ENCODE results near the gene C4orf33.

Gene C4orf33

DNA sequence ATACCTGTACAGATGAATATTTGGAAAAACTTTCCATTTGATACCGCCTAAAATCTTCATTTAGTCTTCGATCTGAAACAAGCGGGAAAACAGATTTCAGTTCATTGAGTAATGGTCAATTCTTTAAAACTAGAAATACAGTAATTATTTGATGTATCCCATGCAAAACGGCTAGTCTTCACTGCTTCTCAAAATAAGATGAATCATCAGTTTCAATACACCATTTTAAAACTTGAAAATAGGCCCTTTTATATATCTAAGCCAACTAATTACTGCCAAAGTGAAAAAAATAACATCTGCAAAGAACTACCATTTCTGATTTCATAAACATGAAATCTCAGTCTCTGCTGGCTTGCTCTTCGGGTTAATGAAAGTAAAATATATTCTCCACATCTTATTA lies 13.7 kb upstream of the C4orf33 start:
- TF ChIP-seq, protein P1, sequence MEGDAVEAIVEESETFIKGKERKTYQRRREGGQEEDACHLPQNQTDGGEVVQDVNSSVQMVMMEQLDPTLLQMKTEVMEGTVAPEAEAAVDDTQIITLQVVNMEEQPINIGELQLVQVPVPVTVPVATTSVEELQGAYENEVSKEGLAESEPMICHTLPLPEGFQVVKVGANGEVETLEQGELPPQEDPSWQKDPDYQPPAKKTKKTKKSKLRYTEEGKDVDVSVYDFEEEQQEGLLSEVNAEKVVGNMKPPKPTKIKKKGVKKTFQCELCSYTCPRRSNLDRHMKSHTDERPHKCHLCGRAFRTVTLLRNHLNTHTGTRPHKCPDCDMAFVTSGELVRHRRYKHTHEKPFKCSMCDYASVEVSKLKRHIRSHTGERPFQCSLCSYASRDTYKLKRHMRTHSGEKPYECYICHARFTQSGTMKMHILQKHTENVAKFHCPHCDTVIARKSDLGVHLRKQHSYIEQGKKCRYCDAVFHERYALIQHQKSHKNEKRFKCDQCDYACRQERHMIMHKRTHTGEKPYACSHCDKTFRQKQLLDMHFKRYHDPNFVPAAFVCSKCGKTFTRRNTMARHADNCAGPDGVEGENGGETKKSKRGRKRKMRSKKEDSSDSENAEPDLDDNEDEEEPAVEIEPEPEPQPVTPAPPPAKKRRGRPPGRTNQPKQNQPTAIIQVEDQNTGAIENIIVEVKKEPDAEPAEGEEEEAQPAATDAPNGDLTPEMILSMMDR (IDR thresholded peaks at IDR 0.05; ENCODE audit: low read depth, low read length) = no peak
- no peak for DNase-seq (ENCODE audit: extremely low read depth, low read depth)

DNA sequence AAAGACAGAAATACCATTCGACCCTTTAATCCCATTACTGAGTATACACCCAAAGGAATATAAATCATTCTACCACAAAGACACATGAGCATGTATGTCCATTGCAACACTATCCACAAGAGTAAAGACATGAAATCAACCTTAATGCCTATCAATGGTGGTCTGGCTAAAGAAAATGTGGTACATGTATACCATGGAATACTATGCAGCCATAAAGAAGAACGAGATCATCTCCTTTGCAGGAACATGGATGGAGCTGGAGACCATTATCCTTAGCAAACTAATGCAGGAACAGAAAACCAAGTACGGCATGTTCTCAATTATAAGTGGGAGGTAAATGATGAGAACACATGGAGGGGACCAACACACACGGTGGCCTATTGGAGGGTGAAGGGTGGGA lies 10.5 kb upstream of the C4orf33 start:
- DNase-seq (ENCODE audit: extremely low read depth, low read depth) = no peak
- TF ChIP-seq, protein P1 (IDR thresholded peaks at IDR 0.05; ENCODE audit: low read depth, low read length) = no peak

DNA sequence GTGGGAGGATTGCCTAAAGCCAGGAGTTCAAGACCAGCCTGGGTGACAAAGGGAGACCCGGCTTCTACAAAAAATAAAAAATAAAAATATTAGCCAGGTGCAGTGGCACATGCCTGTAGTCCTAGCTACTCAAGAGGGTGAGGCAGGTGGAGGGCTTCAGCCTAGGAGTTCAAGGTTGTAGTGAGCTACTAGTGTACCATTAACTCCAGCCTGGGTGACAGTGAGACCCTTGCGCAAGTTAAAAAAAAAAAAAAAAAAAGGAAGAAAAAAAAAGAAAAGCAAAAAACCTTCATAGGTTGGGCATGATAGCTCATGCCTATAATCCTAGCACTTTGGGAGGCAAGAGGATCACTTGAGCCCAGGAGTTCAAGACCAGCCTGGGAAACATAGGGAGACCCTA lies 8.4 kb upstream of the C4orf33 start:
- no peak for DNase-seq (ENCODE audit: extremely low read depth, low read depth)
- TF ChIP-seq, protein P1 (IDR thresholded peaks at IDR 0.05; ENCODE audit: low read depth, low read length) = no peak

DNA sequence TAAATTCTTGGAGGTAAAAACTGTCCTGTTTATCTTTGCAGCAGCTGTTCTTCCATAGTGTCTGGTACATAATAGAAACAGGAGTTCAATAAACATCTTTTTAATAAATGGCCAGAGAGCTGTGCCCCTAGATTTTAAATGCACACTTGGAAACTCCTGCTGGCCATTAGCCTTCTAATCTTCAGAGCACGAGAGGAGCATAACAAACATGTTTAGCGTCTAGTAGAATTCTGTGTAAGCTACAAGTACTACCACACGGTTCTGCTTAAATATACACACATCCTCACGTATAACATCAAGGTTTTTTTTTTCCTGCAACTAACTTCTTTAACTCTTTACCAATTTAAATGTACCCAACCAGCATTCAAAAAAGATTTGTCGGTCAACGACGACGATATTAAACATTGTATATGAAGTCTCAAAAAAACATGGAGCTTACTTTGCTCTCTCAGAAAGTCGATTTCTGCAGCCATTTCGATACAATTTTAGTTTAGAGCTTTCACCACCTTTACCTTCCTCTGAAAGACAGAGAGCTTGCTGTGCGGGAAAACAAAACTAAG lies 3.2 kb upstream of the C4orf33 start:
- no peak for DNase-seq (ENCODE audit: extremely low read depth, low read depth)
- TF ChIP-seq, protein P1 (IDR thresholded peaks at IDR 0.05; ENCODE audit: low read depth, low read length) = no peak; the same call in 1 of the 2 replicates

DNA sequence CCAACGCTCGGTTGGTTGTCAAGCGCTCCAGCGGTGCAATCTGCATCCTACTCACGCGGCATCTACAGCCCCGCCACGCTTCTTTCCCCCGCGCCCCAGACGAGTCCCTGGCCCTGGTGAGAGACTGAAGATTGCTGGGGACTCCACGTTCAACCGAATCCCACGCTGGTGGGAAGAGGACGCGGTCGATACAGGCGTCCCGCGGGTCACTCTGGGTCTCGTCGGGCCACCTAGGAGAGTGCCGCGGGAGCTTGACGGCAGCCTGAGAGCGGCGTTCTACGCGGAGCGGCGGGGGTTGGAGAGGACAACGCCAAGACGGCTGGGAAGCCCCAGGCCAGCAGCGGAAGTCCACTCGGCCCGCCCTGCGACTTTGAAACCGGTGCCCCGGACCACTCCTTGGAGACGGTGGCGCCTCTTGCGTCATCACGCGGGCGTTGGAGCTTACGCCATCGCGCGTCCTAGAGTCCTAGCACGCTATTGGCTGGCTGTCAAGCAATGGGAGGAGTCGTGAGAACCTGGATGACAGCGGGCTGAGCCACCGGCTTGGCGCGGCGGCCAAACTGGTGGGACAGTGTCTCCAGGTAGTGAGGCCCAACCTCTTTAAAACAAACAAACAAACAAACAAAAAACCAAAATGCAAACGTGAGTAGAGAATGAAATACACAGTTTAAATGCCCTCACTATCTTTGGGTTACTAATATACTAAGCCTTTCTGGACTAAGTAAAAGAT lies 2.6 kb upstream of the C4orf33 start, which contains the start of gene SCLT1:
TSS of gene SCLT1 (minus strand) at position 349 of the 730 bp plus-strand sequence. CDS start 436 bp downstream, outside the sequence.
- TF ChIP-seq, protein P1 (IDR thresholded peaks at IDR 0.05; ENCODE audit: low read depth, low read length) = no peak

DNA sequence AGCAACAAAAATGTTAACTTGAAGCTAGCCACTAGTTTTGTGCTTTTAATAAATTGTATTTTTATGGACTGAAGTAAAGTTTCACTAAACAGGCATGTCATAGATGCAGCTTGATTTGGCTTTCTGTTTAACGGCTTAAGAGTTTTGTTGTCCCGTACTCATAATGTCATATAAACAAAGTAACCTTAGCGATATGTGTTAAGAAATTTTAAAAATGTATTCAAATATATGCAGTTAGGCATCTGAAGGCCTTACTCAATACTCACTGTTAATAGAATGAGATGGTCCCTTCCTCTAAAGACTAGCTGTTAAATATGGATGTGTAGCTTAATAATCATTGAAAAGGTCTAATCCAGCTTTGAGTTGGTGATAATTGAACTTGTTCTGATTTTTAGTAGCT lies 1.6 kb upstream of the C4orf33 start:
- TF ChIP-seq, protein P1 (IDR thresholded peaks at IDR 0.05; ENCODE audit: low read depth, low read length) = no peak
- DNase-seq (ENCODE audit: extremely low read depth, low read depth) = no peak

More for the DNA sequence above, 2.6 kb upstream of the C4orf33 start, which contains the start of gene SCLT1:
- peak; percentile 95 for DNase-seq (ENCODE audit: extremely low read depth, low read depth)

DNA sequence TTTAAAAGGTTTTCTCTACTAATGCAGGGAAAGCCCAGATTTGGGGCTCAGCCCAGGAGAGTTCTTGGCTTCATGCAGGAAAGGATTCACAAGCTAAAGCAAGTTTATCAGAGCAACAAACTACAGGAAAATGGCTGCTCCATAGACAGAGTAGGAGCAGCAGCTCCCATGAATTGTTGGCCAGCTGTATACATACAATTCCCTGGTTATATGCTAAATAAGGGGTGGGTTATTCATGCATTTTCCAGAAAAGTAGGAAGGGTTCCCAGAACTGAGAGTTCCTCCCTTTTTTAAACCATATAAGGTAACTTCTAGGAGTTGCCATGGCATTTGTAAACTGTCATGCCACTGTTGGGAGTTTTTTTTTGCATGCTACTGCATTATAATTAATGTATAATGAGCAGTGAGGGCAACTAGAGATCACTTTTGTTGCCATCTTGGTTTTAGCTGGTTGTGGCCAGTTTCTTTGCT lies 2.6 kb downstream of the C4orf33 start:
- DNase-seq (ENCODE audit: extremely low read depth, low read depth) = no peak
- TF ChIP-seq, protein P1 (IDR thresholded peaks at IDR 0.05; ENCODE audit: low read depth, low read length) = no peak

All from AG09319 (cell line).